ENCODE results near the gene SLC43A2. TPM values are rescaled to one million over a fixed set of nuclear protein-coding genes. Genes with fewer than 3 reads are reported as not detected.

Gene SLC43A2
- total and polyA plus RNA-seq, 2 of the 13 experiments (the other 11 are each of a cell fraction or from before 2014, with no cell fraction given), result 7.3 to 20.0 TPM

DNA sequence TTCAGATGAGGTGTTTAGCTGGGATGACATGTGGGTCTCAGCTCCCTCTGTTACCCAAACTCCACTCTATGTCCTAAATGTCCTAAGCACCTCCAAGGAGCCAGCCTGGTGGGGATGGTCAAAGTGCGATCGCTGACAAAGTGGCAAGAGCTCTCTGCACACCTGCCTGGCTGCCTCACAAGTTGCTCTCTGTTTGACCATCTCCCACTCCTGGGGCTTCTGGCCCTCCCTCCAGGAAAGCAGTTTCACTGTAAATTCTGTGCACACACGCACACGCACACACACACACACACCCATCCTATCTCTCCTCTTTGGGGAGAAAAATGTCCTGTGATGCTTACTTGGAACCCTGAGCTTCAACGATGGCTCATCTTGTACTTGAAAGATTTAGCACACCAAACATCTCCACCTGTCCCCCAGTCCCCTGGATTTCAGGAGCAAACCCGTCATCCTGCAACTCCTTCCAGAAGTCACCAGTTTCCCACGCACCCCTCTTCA is 67.7 kb downstream of the SLC43A2 start:
- intact Hi-C loops (cut with micrococcal nuclease; ENCODE audit: unreplicated experiment), result loop anchor here (5.0 kb wide), 1 partner anchor 44 kb away; the partner anchor contains the start of gene INPP5K
- Histone ChIP-seq H3K4me1 (ENCODE audit: insufficient read depth, low read length) (peaks cover 40% of the 10 kb centered on the region), H3K27me3 (ENCODE audit: control insufficient read depth in 1 of 2, insufficient read depth in 2 of 2, low read length in 2 of 2) (0 out of 5 replicates have a peak, but pooled peaks cover 0 to 7% of the 10 kb centered on the region in 2 experiments), H4K20me1 (ENCODE audit: insufficient read depth, low read length) (peaks cover 6% of the 10 kb centered on the region; the same call in 1 of the 2 replicates), H3K27ac (ENCODE audit: extremely low read length, insufficient read depth, low read length) (no peak overlapping the region), H3K36me3 (replicated peaks in 1 of 2; ENCODE audit: control insufficient read depth in 1 of 2, insufficient read depth in 2 of 2, low read length in 2 of 2) (peaks cover 0 to 15% of the 10 kb centered on the region in 2 experiments; a peak in 3 of 5 replicates), H3K9me3 (ENCODE audit: low read length) (no peaks in the 10 kb centered on the region), H2AFZ (ENCODE audit: low read length) (no peak overlapping the region), H3K4me2 (ENCODE audit: low read depth, low read length) (peak overlapping the region; percentile 93), H3K4me3 (replicated peaks in 1 of 3; ENCODE audit: insufficient read depth in 1 of 3, low read depth in 2 of 3, low read length in 3 of 3) (peak overlapping the region; percentile 79 to 91 (median 91); a peak in 5 of 6 replicates), H3K79me2 (ENCODE audit: insufficient read depth, low read length) (peaks cover 43% of the 10 kb centered on the region), H3K9ac (ENCODE audit: insufficient read depth, low read depth, low read length) (peak overlapping the region; percentile 82)
- no peak for TF ChIP-seq BCLAF1 (IDR thresholded peaks at IDR 0.05)
- TF ChIP-seq MAX (IDR thresholded peaks at IDR 0.05), result 0 out of 2 replicates have a peak, but pooled peaks have one; percentile 2
- TF ChIP-seq, protein P1, sequence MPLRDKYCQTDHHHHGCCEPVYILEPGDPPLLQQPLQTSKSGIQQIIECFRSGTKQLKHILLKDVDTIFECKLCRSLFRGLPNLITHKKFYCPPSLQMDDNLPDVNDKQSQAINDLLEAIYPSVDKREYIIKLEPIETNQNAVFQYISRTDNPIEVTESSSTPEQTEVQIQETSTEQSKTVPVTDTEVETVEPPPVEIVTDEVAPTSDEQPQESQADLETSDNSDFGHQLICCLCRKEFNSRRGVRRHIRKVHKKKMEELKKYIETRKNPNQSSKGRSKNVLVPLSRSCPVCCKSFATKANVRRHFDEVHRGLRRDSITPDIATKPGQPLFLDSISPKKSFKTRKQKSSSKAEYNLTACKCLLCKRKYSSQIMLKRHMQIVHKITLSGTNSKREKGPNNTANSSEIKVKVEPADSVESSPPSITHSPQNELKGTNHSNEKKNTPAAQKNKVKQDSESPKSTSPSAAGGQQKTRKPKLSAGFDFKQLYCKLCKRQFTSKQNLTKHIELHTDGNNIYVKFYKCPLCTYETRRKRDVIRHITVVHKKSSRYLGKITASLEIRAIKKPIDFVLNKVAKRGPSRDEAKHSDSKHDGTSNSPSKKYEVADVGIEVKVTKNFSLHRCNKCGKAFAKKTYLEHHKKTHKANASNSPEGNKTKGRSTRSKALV (CRISPR knock-in tag; IDR thresholded peaks at IDR 0.05), result no peak
- ChIA-PET CTCF (ENCODE audit: low intra/inter-chr PET ratio, low total read pairs) (no interaction called here), POLR2A (interaction anchor here (1.6 kb wide), 1 partner anchor 14 kb away, joined by 3 read pairs; no protein-coding TSS in a partner anchor)
- WGBS (ENCODE audit: low lambda C conversion rate), result 60% methylated on average over 7 of the region's 7 CpGs
- no peak for FAIRE-seq
- no peak for ATAC-seq
- in situ Hi-C loops (cut with HindIII; ENCODE audit: extremely low pct_ligation_motif_present, low pct_unique_long_range_greater_than_20kb), result no loop called here
- DNase-seq (ENCODE audit: low spot score), result no peak
- BruUV-seq (replicated peaks), result TSS peak; percentile 54

Data from HepG2 (cell line).